Left kidney (tissue), 2 donors: Measurements from ENCODE around the gene MSH3. TPM values are rescaled to one million over a fixed set of nuclear protein-coding genes. Genes with fewer than 3 reads are reported as not detected.
"Not testable (repeated sequence)": the region's sequence is repeated elsewhere in the genome, so short reads cannot be mapped to it uniquely, and the experiment has no call there.

ENCODE experiments used
- DNase-seq: peaks from one replicate; pipeline ENCODE4 v3.0.0-alpha.2; 2013
- polyA plus RNA-seq: library from polyadenylated mRNA; unstranded; fragments of 120-200 nt; gene quantifications from one replicate; pipeline ENCODE4 v1.2.1, GENCODE V29; 2013; ENCODE audit not compliant: insufficient read length

Gene MSH3
- polyA plus RNA-seq, 1 donor: 25.1 TPM

DNA sequence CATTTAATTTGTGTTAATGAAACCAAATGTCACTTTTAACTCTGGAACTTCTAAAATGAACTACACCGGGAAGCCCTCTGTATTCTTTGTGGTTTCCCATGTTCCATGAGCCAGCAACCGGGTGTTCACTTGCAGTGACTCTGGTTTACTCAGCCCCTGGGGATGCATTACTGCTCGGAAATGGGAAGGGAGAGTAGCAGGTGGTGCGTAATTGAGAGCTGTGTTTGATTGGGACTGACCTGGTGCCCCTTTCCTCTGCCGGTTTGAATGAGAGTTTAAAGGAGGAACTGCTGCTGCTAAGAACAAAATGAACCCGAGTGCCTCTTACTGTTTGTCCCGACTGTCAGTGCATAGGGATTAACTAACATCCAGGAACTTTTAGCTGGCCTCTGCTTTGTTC lies 100.4 kb downstream of the MSH3 start:
- DNase-seq: no peak

GRCh38 chr5:80755626-80756025 lies 101.2 kb downstream of the MSH3 start:
- no peak for DNase-seq

GRCh38 chr5:80756292-80756691 lies 101.8 kb downstream of the MSH3 start:
- DNase-seq: no peak

DNA sequence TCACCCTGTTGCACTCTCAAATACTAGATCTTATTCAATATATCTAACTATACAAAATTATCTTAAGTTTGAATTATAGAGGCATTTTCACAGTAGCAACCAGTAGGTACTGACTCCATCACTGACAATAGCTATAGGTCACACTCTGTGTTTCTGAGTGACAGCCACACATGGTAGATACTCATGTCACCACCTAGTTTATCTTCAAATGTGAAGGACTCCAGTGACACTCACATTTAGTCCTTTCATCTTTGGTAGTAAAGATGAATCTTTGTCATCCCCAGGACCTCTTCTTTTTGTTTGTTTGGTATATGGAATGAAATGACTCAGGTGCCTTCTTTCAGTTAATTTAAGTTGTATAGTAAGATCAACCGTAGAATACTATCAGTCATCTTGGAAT lies 102.8 kb downstream of the MSH3 start:
- DNase-seq: no peak

DNA sequence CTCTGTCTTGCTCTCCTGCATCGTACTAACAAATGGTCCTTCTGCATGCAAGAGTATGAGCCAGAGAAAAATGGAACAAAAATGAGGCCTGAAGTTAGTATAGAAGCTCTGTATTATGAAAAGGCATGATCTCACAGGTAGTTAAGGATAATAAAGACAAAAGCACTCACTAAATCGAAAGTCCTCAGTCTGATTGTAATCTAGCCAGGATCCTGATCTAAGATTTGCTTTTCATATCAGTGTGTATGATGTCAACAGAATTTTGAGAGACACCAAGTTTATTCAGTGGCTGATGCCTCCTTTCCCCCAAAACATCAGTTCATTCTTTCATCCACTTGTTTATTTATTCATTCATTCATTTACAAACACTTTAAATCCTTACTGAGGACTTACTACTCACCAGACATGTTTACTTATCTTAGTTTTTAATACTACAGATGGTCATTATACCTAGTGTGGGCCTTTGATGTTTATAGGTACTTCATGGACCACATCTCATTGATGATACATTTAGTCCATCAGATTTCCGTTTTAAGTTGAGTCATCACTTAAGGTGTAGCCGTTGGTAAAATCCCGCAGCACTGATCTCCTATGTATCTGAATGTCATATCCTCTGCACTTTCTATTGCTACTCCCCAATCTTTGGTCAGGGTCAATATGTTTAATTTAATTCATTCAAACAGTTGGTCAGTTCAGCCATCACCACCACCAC lies 105.6 kb downstream of the MSH3 start:
- DNase-seq: no peak

DNA sequence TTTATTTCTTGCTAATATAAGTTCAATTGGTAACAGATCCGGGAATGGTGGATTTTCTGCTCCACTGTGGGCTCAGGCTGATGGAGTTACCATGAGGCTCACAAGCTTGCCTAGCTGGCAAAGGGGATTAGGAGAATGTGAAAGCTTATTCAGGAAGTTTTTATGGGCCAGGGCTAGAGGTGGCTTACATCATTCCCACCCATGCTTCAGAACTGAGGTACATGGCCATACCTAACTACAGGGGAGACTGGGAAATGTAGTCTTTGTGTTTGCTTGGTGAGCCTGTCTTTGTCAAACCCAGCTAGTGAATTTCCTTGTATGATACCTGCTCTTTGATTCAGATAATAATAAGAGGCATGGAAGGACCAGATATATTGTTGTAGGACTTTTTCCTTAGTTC lies 106.2 kb downstream of the MSH3 start:
- DNase-seq: no peak

DNA sequence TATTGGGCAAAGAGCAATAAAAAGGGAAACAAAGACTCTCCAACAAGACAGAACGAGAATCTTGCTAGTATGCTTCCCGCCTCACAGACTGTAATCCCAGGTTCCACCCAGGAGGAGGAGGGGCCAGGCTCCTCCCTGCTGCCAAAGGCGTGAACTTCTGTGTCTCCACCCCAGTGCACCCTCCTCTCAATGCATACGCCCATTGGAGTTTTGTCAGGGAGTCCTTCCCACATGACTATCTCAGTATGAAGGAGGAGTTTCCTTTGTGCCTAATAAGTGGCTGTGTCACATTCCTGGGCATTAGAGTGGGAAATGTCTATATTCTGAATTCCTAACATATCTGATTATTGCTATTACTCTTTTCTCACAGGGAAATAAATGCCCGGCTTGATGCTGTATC lies 106.7 kb downstream of the MSH3 start:
- no peak for DNase-seq

GRCh38 chr5:80761966-80762365 lies 107.5 kb downstream of the MSH3 start:
- no peak for DNase-seq

DNA sequence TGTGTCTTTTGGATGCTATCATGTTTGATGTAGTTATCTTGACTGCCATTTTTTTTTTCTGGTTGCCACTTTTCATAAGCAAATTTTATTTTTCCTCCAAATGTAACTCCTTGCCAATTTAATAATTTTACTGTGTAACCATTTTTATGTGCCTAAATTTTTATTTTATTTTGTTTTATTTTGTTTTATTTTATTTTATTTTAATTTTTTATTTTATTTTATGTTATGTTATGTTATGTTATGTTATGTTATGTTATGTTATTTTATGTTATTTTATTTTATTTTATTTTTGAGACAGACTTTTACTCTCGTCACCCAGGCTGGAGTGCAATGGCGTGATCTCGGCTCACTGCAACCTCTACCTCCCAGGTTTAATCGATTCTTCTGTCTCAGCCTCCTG lies 108.1 kb downstream of the MSH3 start:
- DNase-seq: no peak

- no peak for DNase-seq
Observed at GRCh38 chr5:80763211-80763610, 108.8 kb downstream of the MSH3 start.

DNA sequence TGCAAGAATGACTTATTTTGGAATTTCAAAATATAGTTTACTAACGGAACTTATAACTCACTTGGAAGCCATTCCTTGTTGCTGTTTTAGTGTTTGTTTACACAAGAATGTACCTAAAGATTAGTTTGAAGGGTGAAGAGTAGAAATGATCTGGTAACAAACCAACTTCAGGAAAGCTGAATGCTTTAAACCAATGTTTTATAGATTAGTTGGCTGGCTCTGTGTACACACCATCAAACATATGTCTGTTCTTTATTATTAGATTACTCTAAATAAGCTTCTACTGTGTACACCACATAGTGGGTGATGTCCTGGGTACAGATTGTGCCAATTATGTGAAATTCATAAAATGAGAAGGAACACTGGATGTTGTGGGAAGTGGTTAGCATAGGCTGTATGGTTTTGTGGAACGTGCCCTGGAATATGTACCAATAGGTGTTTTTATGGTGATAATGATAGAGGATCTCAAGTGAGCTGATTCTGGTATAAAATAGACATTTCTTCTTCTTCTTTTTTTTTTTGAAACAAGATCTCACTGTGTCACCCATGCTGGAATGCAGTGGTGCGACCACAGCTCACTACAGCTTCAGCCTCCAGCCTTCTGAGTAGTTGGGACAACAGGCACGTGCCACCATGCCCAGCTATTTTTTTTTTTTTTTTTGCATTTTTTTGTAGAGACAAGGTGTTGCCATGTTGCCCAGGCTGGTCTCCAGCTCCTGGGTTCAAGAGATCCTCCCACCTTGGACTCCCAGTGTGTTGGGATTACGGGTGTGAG lies 109.6 kb downstream of the MSH3 start:
- DNase-seq: no peak

DNA sequence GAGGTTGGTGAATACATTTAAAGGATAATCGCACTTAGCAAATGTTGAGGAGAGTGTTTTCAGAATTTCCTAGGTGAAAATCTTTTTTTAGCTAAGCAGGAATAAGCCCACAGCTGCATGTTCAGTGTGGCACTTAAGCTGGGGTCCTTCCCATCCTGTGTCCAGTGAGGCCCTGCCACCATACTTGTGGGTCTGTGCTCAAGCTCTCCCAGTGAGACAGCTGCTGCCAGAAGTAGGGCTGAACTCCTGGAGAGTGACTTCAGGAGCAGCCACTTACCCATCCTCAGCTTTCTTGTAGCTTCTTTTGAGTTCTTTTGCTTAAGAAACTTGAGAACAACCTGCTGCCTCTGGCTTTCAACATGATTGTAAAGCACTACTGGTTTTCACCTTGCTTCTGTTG lies 110.3 kb downstream of the MSH3 start:
- no peak for DNase-seq

- DNase-seq: no peak
Observed at GRCh38 chr5:80777347-80778287, 123.2 kb downstream of the MSH3 start.

DNA sequence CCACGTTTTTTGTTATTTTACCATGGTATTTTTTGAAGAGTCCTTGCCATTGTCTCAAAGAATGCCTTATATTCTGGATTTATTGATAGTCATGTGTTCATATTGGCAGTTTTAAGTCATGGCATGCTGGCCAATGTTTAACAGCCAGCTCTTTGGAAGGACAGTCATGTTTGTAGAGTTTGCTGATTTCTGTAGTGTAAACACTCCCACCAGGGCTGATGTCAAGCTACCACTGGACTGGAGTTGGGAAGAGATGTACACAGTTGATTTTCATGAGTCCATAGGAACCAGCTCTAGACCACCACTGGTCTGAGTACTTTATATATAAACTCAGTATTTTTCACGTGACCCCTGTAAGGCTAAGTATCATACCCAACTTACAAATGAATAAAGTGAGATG lies 125.6 kb downstream of the MSH3 start:
- DNase-seq: no peak

DNA sequence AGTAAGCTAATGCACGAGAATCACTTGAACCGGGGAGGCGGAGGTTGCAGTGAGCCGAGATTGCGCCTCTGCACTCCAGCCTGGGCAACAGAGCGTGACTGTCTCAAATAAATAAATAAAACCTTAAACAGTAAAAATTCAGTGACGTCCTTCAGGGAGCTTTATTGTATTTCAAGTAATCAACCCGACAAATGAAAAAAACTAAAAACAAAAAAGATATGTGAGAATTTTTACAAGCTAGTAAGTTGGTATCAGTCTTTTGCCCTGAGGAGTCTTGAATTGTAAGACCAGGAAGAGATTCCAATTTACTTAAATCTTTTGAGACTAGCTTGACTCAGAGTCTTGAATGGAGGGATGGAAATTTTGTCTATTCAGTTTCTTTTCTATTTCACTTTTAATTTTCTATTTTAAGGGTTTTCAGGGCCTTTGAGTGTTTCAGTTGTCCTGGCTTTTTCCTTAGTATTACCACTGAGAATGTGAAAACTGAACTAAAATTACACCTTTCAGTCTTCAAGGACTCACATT lies 126.4 kb downstream of the MSH3 start:
- no peak for DNase-seq

GRCh38 chr5:80781356-80781755 lies 126.9 kb downstream of the MSH3 start:
- no peak for DNase-seq

- DNase-seq: no peak
Observed at GRCh38 chr5:80782626-80783025, 128.2 kb downstream of the MSH3 start.

GRCh38 chr5:80783751-80784150 lies 129.3 kb downstream of the MSH3 start:
- DNase-seq: not testable (repeated sequence)

DNA sequence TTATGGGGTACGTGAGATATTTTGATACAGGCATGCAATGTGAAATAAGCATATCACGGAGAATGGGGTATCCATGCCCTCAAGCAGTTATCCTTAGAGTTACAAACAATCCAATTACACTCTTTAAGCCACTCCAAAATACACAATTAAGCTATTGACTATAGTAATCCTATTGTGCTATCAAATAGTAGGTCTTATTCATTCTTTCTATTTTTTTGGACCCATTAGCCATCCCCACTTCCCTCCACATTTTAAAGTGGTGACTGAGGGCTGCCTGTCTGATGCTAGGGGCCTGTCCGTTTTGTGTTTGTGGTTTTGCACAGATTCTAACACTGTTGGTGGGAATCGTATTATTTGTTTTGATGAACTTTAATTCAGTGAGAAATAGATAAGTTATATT lies 130.0 kb downstream of the MSH3 start:
- no peak for DNase-seq

GRCh38 chr5:80789319-80790016 lies 135.0 kb downstream of the MSH3 start:
- not testable (repeated sequence) for DNase-seq

GRCh38 chr5:80790698-80791097 lies 136.2 kb downstream of the MSH3 start:
- no peak for DNase-seq

DNA sequence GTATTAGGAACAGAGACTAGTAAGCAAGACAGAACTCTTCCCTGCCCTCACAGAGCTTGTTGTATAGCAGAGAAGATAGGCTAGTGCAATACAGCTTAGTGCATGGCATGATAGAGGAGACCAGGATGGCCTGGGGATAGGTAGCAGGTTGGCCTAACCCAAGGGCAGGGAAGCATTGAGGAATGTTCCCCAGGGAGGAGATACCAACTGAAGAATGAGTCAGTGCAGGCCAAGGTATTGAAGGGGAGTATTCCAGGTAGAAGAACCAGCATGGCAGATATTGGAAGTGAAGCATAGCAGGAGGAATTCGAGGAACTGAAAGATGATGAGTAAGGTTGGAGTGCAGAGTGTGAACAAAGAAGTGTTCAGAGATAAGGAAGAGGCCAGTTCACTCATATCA lies 138.9 kb downstream of the MSH3 start:
- DNase-seq: no peak
